ENCODE measurements around the gene LRRC52. TPM values are rescaled to one million over a fixed set of nuclear protein-coding genes. Genes with fewer than 3 reads are reported as not detected.

The LRRC52 gene, protein sequence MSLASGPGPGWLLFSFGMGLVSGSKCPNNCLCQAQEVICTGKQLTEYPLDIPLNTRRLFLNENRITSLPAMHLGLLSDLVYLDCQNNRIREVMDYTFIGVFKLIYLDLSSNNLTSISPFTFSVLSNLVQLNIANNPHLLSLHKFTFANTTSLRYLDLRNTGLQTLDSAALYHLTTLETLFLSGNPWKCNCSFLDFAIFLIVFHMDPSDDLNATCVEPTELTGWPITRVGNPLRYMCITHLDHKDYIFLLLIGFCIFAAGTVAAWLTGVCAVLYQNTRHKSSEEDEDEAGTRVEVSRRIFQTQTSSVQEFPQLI
- total RNA-seq (ENCODE audit: low replicate concordance) = not detected in 2 replicates

GRCh38 chr1:165543532-165544438, at the start of gene LRRC52:
Gene LRRC52, plus strand, starts transcription at chr1:165544000. Its CDS starts 297 bp downstream, at chr1:165544297.

Other genes starting within 250 kb of the LRRC52 start
- gene LMX1A, start 187.3 kb upstream of the LRRC52 start, total RNA-seq (ENCODE audit: low replicate concordance) = not detected in 2 replicates
- not detected in 2 replicates for gene RXRG, start 98.9 kb upstream of the LRRC52 start, total RNA-seq (ENCODE audit: low replicate concordance)
- 157 and 334 TPM in 2 replicates for gene MGST3, start 87.2 kb downstream of the LRRC52 start, total RNA-seq (ENCODE audit: low replicate concordance)
- gene ALDH9A1, start 154.6 kb downstream of the LRRC52 start, total RNA-seq (ENCODE audit: low replicate concordance) = 68.0 and 229 TPM in 2 replicates
- 45.7 and 63.5 TPM in 2 replicates for gene TMCO1, start 224.9 kb downstream of the LRRC52 start, total RNA-seq (ENCODE audit: low replicate concordance)